ENCODE measurements around the gene TTLL11.

GRCh38 chr9:121859646-121860045 lies 233.5 kb downstream of the TTLL11 start:
- TF ChIP-seq CTCF (IDR thresholded peaks at IDR 0.05) (no peak), POLR2A (IDR thresholded peaks at IDR 0.05) (no peak), POLR2AphosphoS5 (IDR thresholded peaks at IDR 0.05) (no peak)

Data from upper lobe of left lung (tissue), 4 donors.